ENCODE measurements around the gene AGPAT4. TPM values are rescaled to one million over a fixed set of nuclear protein-coding genes. Genes with fewer than 3 reads are reported as not detected.

Gene AGPAT4
- total and polyA plus RNA-seq, 2 experiments from 2014 or later = 10.6 to 11.8 TPM

DNA sequence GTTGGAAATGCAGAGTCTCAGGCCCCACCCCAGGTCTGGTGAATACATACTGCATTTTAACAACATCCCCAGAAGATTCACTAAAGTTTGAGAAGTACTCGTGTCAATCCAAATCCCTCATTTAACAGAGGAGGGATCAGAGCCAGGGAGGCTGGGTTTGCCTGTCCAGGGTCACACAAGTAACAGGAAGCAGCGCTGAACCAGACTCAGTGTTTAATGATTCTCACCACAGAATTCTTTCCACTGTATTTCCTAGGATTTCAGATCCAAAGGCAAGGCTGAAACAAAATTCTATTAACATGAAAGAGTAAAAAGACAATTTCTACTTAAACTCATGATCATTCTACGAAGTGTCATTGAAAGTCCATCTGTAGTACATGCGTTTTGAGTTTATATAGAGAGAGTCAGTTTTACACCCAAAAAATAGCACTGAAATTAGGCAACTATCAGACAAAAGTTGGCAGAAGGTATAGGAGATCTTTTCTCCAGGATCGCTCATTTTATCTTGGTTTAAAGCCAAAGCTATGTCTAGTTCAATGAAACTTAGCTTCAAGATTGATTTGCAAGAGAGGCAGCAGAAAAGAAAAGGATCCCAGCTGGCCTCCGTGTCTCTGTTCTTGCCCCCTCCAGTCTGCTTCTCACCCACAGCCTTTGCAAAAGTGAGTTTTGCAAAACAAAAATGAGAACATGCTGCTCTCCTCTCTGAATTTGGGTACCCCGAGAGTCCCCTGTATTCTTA is 6.0 kb upstream of the AGPAT4 start:
- WGBS (ENCODE audit: low lambda C conversion rate, missing lambda C conversion rate) = 90% methylated on average over 7 of the region's 7 CpGs
- no peak overlapping the region for H3K4me2 ChIP-seq
- H2AFZ ChIP-seq = no peak overlapping the region

GRCh38 chr6:161276605-161277155 is 2.8 kb upstream of the AGPAT4 start:
- Histone ChIP-seq H3K27me3 (no peaks in the 10 kb centered on the region), H4K20me1 (ENCODE audit: insufficient read depth, poor library complexity, severe bottlenecking) (no peaks in the 10 kb centered on the region), H3K4me2 (no peak overlapping the region), H3K9me3 (ENCODE audit: low read depth) (no peaks in the 10 kb centered on the region), H3K27ac (no peak overlapping the region), H2AFZ (no peak overlapping the region), H3K36me3 (replicated peaks; ENCODE audit: insufficient read depth, low read depth) (no peaks in the 10 kb centered on the region), H3K9me2 (replicated peaks; ENCODE audit: insufficient read depth) (no peaks in the 10 kb centered on the region), H3K4me1 (ENCODE audit: insufficient read depth) (peaks cover 5% of the 10 kb centered on the region), H3K79me2 (peaks cover 8% of the 10 kb centered on the region), H3K4me3 (no peak overlapping the region)
- WGBS (ENCODE audit: low lambda C conversion rate, missing lambda C conversion rate) = 91% methylated on average over 4 of the region's 4 CpGs
- TF ChIP-seq CTCF (IDR thresholded peaks at IDR 0.05; ENCODE audit: poor library complexity) (no peak), EZH2 (IDR thresholded peaks at IDR 0.05; ENCODE audit: borderline replicate concordance) (no peak), EZH2phosphoT487 (IDR thresholded peaks at IDR 0.05; ENCODE audit: low read depth, severe bottlenecking, unreplicated experiment) (no peak)
- DNase-seq (ENCODE audit: low spot score) = no peak

More for the DNA sequence above, 6.0 kb upstream of the AGPAT4 start:
- Histone ChIP-seq H3K36me3 (replicated peaks; ENCODE audit: insufficient read depth, low read depth) (no peaks in the 10 kb centered on the region), H3K27me3 (no peaks in the 10 kb centered on the region), H3K79me2 (no peaks in the 10 kb centered on the region), H3K4me1 (ENCODE audit: insufficient read depth) (no peaks in the 10 kb centered on the region), H3K9me2 (replicated peaks; ENCODE audit: insufficient read depth) (no peaks in the 10 kb centered on the region), H3K27ac (no peak overlapping the region), H3K4me3 (no peak overlapping the region), H3K9me3 (ENCODE audit: low read depth) (no peaks in the 10 kb centered on the region), H4K20me1 (ENCODE audit: insufficient read depth, poor library complexity, severe bottlenecking) (no peaks in the 10 kb centered on the region)
- DNase-seq (ENCODE audit: low spot score) = no peak
- TF ChIP-seq EZH2 (IDR thresholded peaks at IDR 0.05; ENCODE audit: borderline replicate concordance) (no peak), CTCF (IDR thresholded peaks at IDR 0.05; ENCODE audit: poor library complexity) (no peak), EZH2phosphoT487 (IDR thresholded peaks at IDR 0.05; ENCODE audit: low read depth, severe bottlenecking, unreplicated experiment) (no peak)

GRCh38 chr6:161274898-161275297 is 1.0 kb upstream of the AGPAT4 start:
- no peak for TF ChIP-seq EZH2phosphoT487 (IDR thresholded peaks at IDR 0.05; ENCODE audit: low read depth, severe bottlenecking, unreplicated experiment)
- no peak for TF ChIP-seq EZH2 (IDR thresholded peaks at IDR 0.05; ENCODE audit: borderline replicate concordance)
- TF ChIP-seq CTCF (IDR thresholded peaks at IDR 0.05; ENCODE audit: poor library complexity) = no peak
- Histone ChIP-seq H3K27me3 (no peaks in the 10 kb centered on the region), H2AFZ (no peak overlapping the region), H3K4me1 (ENCODE audit: insufficient read depth) (peaks cover 14% of the 10 kb centered on the region), H4K20me1 (ENCODE audit: insufficient read depth, poor library complexity, severe bottlenecking) (no peaks in the 10 kb centered on the region), H3K4me3 (no peak overlapping the region), H3K79me2 (peaks cover 21% of the 10 kb centered on the region), H3K9me3 (ENCODE audit: low read depth) (no peaks in the 10 kb centered on the region), H3K9me2 (replicated peaks; ENCODE audit: insufficient read depth) (no peaks in the 10 kb centered on the region), H3K27ac (no peak overlapping the region), H3K36me3 (replicated peaks; ENCODE audit: insufficient read depth, low read depth) (no peaks in the 10 kb centered on the region), H3K4me2 (peak overlapping the region; percentile 78)
- no peak for DNase-seq (ENCODE audit: low spot score)
- 93% methylated on average over 2 of the region's 2 CpGs for WGBS (ENCODE audit: low lambda C conversion rate, missing lambda C conversion rate)

Data from hepatocyte (in vitro differentiated cells).